GM18861 (cell line): Measurements from ENCODE around the gene ILDR1.
"Not testable (repeated sequence)": the region's sequence is repeated elsewhere in the genome, so short reads cannot be mapped to it uniquely, and the experiment has no call there.

ENCODE experiments used
- ATAC-seq: cut with Tn5 transposase; IDR thresholded peaks from one replicate; pipeline ENCODE4 v1.9.1; 2021; ENCODE audit not compliant: unreplicated experiment

Gene ILDR1

GRCh38 chr3:122021811-122022401 is at the start of gene ILDR1:
Gene ILDR1, minus strand, starts transcription at chr3:122022247. Its CDS starts 170 bp downstream, at chr3:122022077.
- no peak for ATAC-seq

GRCh38 chr3:122067588-122068240 is 45.7 kb upstream of the ILDR1 start:
- ATAC-seq: peak; percentile 37

GRCh38 chr3:122067214-122067550 is 45.1 kb upstream of the ILDR1 start:
- peak; percentile 60 for ATAC-seq

- ATAC-seq: peak; percentile 2
Measured at GRCh38 chr3:122066331-122067213, 44.5 kb upstream of the ILDR1 start.

GRCh38 chr3:122064326-122064725 is 42.3 kb upstream of the ILDR1 start:
- no peak for ATAC-seq

- ATAC-seq: no peak
Measured at GRCh38 chr3:122063908-122064307, 41.9 kb upstream of the ILDR1 start.

GRCh38 chr3:122060040-122060698 is 38.1 kb upstream of the ILDR1 start:
- ATAC-seq: no peak

- peak; percentile 30 for ATAC-seq
Measured at GRCh38 chr3:122058294-122058693, 36.2 kb upstream of the ILDR1 start.

GRCh38 chr3:122057671-122058070 is 35.6 kb upstream of the ILDR1 start:
- no peak for ATAC-seq

- ATAC-seq: peak; percentile 85
Measured at GRCh38 chr3:122055215-122055614, 33.2 kb upstream of the ILDR1 start, which contains the start of gene CD86. Gene CD86, plus strand, starts transcription at chr3:122055362. Its CDS starts 128 bp downstream, at chr3:122055490.

GRCh38 chr3:122052968-122053367 is 30.9 kb upstream of the ILDR1 start:
- peak; percentile 42 for ATAC-seq

GRCh38 chr3:122047773-122048172 is 25.7 kb upstream of the ILDR1 start:
- ATAC-seq: not testable (repeated sequence)

GRCh38 chr3:122047296-122047695 is 25.2 kb upstream of the ILDR1 start:
- not testable (repeated sequence) for ATAC-seq

- ATAC-seq: no peak
Measured at GRCh38 chr3:122033023-122033422, 11.0 kb upstream of the ILDR1 start.

- ATAC-seq: no peak
Measured at GRCh38 chr3:122032531-122032930, 10.5 kb upstream of the ILDR1 start.

- peak; percentile 26 for ATAC-seq
Measured at GRCh38 chr3:122031123-122031468, 9.0 kb upstream of the ILDR1 start.

- peak; percentile 46 for ATAC-seq
Measured at GRCh38 chr3:122030381-122031122, 8.5 kb upstream of the ILDR1 start.

- ATAC-seq: peak; percentile 89
Measured at GRCh38 chr3:122025296-122025695, 3.2 kb upstream of the ILDR1 start.

- ATAC-seq: no peak
Measured at GRCh38 chr3:122024800-122025199, 2.8 kb upstream of the ILDR1 start.

- no peak for ATAC-seq
Measured at GRCh38 chr3:122023335-122023910, 1.4 kb upstream of the ILDR1 start.
